ENCODE data around the gene C17orf107.
"Not testable (repeated sequence)": the region's sequence is repeated elsewhere in the genome, so short reads cannot be mapped to it uniquely, and the experiment has no call there.

Gene C17orf107

GRCh38 chr17:4901108-4901647 lies 1.8 kb downstream of the C17orf107 start:
- DNase-seq: peak in 1 of 2 donors; percentile 32

DNA sequence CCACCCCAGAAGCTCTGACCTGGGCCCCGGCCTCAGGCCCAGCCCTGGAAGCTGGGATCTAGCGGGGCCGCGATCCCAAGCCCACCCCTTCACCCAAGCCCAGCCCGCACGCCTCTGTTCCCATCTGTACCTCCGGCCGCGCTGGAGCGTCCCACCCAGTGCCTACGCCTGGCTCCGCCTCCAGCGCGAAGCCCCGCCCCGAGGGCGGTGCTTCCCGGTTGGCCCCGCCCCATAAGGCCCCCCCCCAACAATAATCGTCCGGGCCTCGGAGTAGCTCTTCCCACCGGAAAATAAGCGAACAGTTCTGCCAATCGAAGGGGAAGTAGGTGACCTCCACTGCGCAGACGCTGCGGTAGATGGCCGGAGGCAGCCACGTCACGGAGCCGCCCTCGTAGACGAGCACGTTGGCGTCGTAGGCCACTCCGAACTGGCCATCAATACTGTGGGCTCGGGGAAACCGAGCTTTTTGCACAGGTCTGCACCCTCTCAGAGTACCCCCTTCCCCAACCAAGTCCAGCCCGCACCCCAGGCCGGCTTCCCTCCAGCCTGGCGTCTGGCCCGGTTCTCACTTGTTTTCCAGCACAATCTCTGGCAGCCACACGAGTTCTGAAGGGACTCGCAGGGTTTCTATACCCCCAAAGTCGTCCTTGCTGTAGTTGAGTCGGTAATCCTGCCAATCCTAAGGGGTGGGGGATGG lies 2.5 kb downstream of the C17orf107 start:
- DNase-seq: peak; percentile 46 to 74

GRCh38 chr17:4902540-4902939 lies 3.2 kb downstream of the C17orf107 start:
- no peak for DNase-seq

GRCh38 chr17:4903051-4903818 lies 3.9 kb downstream of the C17orf107 start, which contains the start of gene CHRNE:
Gene CHRNE, minus strand, starts transcription at chr17:4903098. Its CDS starts 35 bp downstream, at chr17:4903063.
- DNase-seq: peak; percentile 84 to 85

- not testable (repeated sequence) for DNase-seq
Observed at GRCh38 chr17:4906642-4907041, 7.3 kb downstream of the C17orf107 start.

- DNase-seq: no peak
Observed at GRCh38 chr17:4908301-4908700, 9.0 kb downstream of the C17orf107 start.

- DNase-seq: peak; percentile 85 to 88
Observed at GRCh38 chr17:4908711-4909496, 9.6 kb downstream of the C17orf107 start.

DNA sequence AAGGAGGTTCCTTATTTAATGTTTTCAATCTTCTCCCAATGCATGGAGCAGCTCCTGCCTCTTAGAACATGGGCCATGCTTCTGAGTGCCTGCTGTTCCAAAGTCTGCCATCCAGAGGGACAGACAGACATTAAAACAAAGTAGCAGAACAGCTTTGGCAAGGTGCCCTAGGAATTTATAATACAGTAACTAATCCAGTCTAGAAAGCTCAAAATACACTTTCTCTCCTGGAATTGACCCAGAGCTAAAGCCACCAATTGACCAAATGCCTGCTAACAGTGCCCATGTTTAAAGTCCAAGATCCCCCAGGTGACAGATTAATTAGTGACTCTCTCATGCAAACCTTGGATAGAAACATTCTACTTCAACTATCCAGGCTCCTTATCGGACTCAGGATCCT lies 14.7 kb downstream of the C17orf107 start:
- no peak for DNase-seq

- not testable (repeated sequence) for DNase-seq
Observed at GRCh38 chr17:4914551-4914950, 15.2 kb downstream of the C17orf107 start.

GRCh38 chr17:4919511-4920047 lies 20.2 kb downstream of the C17orf107 start:
- DNase-seq: no peak

DNA sequence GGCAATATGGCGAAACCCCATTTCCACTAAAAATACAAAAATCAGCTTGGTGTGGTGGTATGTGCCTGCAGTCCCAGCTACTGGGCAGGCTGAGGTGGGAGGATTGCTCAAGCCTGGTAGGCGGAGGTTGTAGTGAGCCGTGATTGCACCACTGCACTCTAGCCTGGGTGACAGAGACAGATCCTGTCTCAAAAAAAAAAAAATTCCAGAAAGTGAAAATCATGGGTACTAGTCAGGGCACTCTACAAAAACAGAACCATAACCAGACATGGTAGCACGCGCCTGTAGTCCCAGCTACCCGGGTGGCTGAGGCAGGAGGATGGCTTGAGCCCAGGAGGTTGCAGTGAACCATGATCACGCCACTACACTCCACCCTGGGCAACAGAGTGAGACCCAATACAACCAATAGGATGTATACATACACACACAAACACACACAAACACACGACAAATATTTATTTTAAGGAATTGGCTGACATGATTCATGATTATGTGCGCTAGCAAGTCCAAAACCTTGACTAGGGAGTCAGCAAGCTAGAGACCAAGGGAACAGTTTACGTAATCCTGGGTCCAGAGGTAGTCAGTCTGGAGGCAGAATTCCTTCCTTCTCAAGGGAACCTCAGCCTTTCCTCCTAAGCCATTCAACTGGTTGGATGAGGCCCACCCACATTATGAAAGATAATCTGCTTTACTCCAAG lies 21.2 kb downstream of the C17orf107 start:
- peak in 1 of 2 donors; percentile 51 for DNase-seq

GRCh38 chr17:4921320-4921719 lies 22.0 kb downstream of the C17orf107 start:
- no peak for DNase-seq

DNA sequence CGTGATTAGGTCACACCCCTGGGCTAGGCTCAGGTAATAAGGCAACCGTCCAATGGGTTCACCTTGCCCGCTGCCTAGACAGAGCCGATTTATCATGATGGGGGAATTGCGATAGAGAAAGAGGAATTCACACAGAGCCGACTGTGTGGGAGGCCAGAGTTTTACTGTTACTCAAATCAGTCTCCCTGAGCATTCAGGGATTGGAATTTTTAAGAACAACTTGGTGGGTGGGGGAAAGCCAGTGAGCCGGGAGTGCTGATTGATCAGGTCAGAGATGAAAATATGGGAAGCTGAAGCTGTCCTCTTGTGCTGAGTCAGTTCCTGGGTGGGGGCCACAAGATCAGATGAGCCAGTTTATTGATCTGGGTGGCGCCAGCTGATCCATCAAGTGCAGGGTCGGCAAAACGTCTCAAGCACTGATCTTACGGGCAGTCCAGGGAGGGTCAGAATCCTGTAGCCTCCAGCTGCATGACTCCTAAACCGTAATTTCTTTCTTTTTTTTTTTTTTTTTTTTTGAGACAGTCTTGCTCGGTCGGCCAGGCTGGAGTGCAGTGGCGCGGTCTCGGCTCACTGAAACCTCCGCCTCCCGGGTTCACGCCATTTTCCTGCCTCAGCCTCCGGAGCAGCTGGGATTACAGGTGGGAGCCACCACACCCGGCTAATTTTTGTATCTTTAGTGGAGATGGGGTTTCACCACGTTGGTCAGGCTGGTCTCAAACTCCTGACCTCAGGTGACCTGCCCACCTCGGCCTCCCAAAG lies 27.4 kb downstream of the C17orf107 start:
- not testable (repeated sequence) for DNase-seq

DNA sequence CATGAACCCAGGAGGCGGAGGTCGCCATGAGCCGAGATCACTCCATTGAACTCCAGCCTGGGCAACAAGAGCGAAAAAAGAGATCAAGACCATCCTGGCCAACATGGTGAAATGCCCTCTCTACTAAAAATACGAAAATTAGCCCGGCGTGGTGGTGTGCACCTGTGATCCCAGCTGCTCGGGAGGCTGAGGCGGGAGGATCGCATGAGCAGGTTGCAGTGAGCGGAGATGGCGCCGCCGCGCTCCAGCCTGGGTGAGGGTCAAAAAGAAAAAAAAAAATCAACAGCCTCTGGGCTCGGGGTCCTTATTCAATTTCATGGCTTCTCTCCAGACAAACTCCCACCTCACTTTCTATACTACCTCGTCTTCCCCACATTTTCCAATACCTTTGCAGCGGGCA lies 29.5 kb downstream of the C17orf107 start:
- DNase-seq: no peak

DNA sequence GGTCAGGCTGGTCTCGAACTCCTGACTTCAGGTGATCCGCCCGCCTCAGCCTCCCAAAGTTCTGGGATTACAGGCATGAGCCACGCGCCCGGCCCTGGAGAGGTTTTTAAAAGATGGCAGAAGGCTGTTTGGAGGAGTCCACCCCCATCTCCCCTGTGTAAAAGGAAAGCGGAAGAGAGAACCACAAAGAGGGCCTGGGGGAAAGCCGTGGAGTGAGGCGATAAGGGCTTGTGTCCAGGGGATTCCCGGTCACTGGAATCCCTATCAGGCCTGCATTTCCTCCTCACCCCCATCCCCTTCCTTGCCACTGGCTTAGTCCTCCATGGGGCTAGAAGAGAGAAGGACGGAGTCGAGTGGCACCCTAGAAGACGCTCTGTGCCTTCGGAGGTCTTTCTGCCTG lies 32.6 kb downstream of the C17orf107 start, which contains the start of gene GP1BA:
Gene GP1BA, plus strand, starts transcription at position 315 of the 400 bp plus-strand sequence. CDS start 328 bp downstream, outside the sequence.
- no peak for DNase-seq

GRCh38 chr17:4932756-4933155 lies 33.4 kb downstream of the C17orf107 start:
- DNase-seq: no peak

GRCh38 chr17:4933646-4934045 lies 34.3 kb downstream of the C17orf107 start:
- no peak for DNase-seq

- peak in 1 of 2 donors; percentile 16 for DNase-seq
Observed at GRCh38 chr17:4934173-4934979, 35.0 kb downstream of the C17orf107 start.

- DNase-seq: no peak
Observed at GRCh38 chr17:4935650-4936049, 36.3 kb downstream of the C17orf107 start.

DNA sequence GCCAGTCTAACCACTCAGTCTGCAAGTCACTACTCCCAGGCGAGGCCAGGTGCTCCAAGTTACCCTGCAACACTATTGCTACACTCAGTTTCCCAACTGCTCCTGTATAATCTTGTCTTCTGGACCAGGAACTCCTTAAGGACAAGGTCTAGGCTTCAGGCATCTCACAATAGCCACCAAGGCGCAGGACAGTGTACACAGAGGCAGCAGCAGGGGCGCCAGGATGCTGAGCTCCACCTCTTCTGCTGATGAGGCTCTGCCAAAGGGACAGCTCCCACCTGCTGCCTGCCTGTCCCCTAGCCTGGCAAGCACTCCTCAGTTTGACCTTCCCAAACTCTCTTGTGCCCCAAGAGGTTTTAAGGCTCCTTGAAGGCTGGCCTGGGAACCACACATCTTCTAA lies 37.1 kb downstream of the C17orf107 start:
- no peak for DNase-seq
